CD4-positive, alpha-beta T cell treated with Interleukin-6 at 100 ng/mL for 8 hours (primary cell): ENCODE data around the gene MC5R.
"Not testable (repeated sequence)": the region's sequence is repeated elsewhere in the genome, so short reads cannot be mapped to it uniquely, and the experiment has no call there.

Experiments
- DNase-seq: peaks from one replicate; pipeline ENCODE4 v3.0.0-alpha.2; 2020; ENCODE audit warnings: mixed read lengths, low spot score

Gene MC5R

GRCh38 chr18:13849791-13850190 lies 25.8 kb downstream of the MC5R start:
- no peak for DNase-seq

DNA sequence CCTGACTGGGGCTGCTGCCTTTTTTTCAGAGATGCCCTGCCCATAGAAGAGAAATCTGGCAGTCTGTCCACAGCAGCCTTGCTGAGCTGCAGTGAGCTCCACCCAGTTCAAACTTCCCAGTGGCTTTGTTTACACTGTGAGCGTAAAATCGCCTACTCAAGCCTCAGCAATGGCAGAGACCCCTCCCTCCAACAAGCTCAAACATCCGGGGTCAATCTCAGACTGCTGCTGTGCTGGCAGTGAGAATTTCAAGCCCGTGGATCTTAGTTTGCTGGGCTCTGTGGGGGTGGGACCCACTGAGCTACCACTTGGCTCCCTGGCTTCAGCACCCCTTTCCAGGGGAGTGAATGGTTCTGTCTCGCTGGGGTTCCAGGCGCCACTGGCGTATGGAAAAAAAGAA lies 38.9 kb downstream of the MC5R start:
- DNase-seq = not testable (repeated sequence)

DNA sequence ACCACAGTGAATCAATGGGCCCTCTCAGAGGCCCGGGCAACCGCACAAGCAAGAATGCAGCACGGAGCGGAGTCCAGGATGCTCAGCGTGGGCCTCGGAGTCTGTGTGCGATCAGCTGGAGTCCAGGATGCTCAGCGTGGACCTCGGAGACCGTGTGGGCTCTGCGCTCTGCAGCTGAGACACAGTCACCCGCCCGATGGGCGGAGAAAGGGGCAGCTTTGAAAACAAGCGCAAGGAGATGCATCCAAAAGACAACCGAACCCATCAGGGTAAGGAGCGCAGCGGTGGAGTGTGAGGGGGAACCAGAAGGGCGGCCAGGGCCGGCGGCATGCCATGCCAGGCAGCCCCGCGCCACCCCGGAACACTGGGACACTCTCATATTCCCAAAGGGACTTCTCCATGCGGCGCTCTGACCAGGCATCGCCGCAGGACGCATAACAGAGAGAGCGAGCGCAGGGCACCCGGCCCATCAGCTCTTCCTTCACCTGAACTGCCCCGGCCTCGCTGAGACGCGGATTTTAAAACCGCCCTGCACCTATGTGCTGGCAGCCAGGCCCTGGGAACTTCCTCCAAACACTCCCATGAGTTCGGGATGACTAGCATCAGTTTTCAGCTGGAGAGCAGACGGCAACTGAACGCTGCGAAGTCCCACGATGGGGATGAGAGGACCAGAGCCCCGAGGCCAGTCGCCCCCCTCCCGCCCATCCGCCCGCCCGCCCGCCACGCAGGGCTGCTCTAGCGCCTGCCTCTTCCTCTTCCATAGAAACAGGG lies 44.7 kb downstream of the MC5R start:
- DNase-seq = no peak

- DNase-seq = no peak
Measured at GRCh38 chr18:13871701-13872100, 47.8 kb downstream of the MC5R start.

DNA sequence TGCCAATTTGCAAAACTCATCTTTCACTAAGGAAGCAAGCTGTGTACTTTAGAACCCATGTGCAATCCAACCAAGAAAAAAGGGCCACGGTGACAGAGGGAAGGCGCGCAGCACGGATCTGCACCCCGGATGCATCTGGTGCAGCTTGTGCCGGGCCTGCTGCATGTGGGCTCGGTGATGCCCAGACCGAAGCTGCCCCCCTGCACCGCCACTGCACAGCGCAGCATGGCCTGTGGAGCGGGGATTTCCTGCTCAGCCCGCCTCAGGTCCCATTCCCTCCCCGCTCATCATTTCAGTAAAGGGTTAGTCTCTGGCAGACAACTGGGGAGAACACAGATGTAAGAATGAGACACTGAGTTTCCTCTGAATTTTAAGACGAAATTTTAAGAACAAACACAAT lies 48.4 kb downstream of the MC5R start:
- no peak for DNase-seq

DNA sequence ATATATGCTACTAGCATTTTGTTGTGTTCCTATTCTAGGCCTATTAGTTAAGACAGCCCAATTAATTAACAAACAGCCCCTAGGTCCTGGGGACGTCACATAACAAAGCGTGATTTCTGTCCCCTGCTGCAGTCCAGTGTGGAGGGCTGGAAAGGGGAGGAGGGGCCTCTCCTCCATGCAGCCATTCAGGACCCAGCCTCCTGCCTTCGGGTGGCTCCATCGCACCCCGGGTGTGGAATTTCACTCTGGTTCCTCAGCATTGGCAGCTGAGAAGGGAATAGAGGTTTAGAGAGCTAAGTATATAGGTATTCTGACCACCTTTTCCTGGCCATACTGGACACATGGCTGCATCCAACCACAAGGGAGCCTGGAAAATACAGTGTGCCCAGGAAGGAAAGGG lies 49.0 kb downstream of the MC5R start:
- DNase-seq = no peak

- DNase-seq = no peak
Measured at GRCh38 chr18:13874558-13874957, 50.6 kb downstream of the MC5R start.
